ENCODE results near the gene ARIH1. TPM values are rescaled to one million over a fixed set of nuclear protein-coding genes. Genes with fewer than 3 reads are reported as not detected.

The ARIH1 gene
- total and polyA plus RNA-seq, 2 of the 8 experiments (the other 6 are each of a cell fraction or from before 2014, with no cell fraction given), result 32.7 to 179 TPM

DNA sequence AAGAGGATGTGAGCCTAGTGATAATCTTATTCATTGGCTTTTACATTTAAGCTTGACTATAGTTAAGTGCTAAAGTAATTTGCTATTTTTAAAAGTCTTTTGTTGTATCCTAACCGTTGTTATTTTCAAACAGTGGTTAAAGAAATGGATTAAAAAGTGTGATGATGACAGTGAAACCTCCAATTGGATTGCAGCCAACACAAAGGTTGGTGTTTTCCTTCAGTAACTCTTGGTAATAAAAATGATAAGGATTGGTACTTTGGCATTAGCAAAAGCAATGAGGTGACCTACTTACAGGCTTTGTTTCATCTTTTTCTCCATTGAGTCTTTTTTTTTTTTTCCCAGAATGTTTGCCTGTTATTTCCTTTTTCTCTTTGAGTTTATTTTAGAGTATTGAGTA, 92.8 kb downstream of the ARIH1 start:
- Histone ChIP-seq H3K27ac (ENCODE audit: low read depth, low read length) (no peak overlapping the region), H4K20me1 (replicated peaks in 1 of 2; ENCODE audit: control insufficient read depth in 1 of 2, insufficient read depth in 2 of 2, low read length in 2 of 2) (peaks cover 0 to 2% of the 10 kb centered on the region in 2 experiments), H2BK120ac (replicated peaks; ENCODE audit: low read depth, low read length) (no peak overlapping the region), H3K79me2 (ENCODE audit: control insufficient read depth in 1 of 2, insufficient read depth in 2 of 2, low read length in 2 of 2) (no peaks in the 10 kb centered on the region), H3K4ac (replicated peaks; ENCODE audit: insufficient read length, low read depth, low read length) (no peak overlapping the region), H4K8ac (ENCODE audit: extremely low read depth, insufficient read depth, low read length) (no peak overlapping the region), H3K23me2 (ENCODE audit: low read depth, low read length) (no peaks in the 10 kb centered on the region), H2BK20ac (ENCODE audit: low read length) (no peak overlapping the region), H3K9ac (replicated peaks in 1 of 4; ENCODE audit: extremely low read depth in 1 of 4, low read depth in 3 of 4, low read length in 3 of 4) (no peak overlapping the region), H2BK12ac (ENCODE audit: low read depth, low read length) (no peak overlapping the region), H3K36me3 (ENCODE audit: control insufficient read depth in 2 of 4, insufficient read depth in 4 of 4, low read length in 3 of 4) (peaks cover 3 to 59% (median 15%) of the 10 kb centered on the region in 4 experiments; a peak in 6 of 8 replicates), H3K14ac (ENCODE audit: insufficient read length) (no peak overlapping the region), H3K4me2 (ENCODE audit: insufficient read depth in 1 of 2, low read depth in 2 of 2, low read length in 2 of 2) (no peak overlapping the region), H2AFZ (ENCODE audit: low read length) (no peak overlapping the region), H2AK5ac (ENCODE audit: low read depth, low read length) (no peak overlapping the region), H4K5ac (ENCODE audit: insufficient read length, low read depth, low read length) (no peak overlapping the region), H3K27me3 (replicated peaks in 1 of 4; ENCODE audit: control insufficient read depth in 3 of 4, extremely low read depth in 1 of 4, insufficient read depth in 3 of 4, low read length in 3 of 4) (no peaks in the 10 kb centered on the region), H3K23ac (ENCODE audit: insufficient read length) (no peak overlapping the region), H3K56ac (replicated peaks; ENCODE audit: insufficient read length, low read depth, low read length) (no peak overlapping the region), H3K18ac (ENCODE audit: extremely low read depth, low read length) (no peak overlapping the region), H3K79me1 (ENCODE audit: low read depth, low read length) (no peaks in the 10 kb centered on the region), H4K91ac (replicated peaks; ENCODE audit: insufficient read length, low read length) (no peak overlapping the region), H3K9me3 (ENCODE audit: insufficient read depth in 2 of 2, low read depth in 1 of 2, low read length in 1 of 2) (no peaks in the 10 kb centered on the region), H3K4me1 (replicated peaks in 1 of 4; ENCODE audit: control insufficient read depth in 3 of 4, insufficient read depth in 4 of 4, low read length in 3 of 4) (no peaks in the 10 kb centered on the region), H2BK15ac (ENCODE audit: low read length) (no peak overlapping the region), H3K4me3 (ENCODE audit: extremely low read depth in 1 of 4, insufficient read depth in 2 of 4, low read depth in 3 of 4, low read length in 4 of 4) (no peak overlapping the region), H2BK5ac (ENCODE audit: low read depth, low read length) (no peak overlapping the region)
- DNase-seq (ENCODE audit: low read depth in 1 of 2, low spot score in 2 of 2) (no peak), FAIRE-seq (no peak)
- POLR2A ChIA-PET (ENCODE audit: partially characterized antibody), result no interaction called here
- CTCF ChIA-PET (ENCODE audit: partially characterized antibody), result interaction anchor here (0.7 to 1.2 kb wide), 2 partner anchors 17 to 30 kb away, joined by 3 read pairs; no protein-coding TSS in a partner anchor
- WGBS, 2 experiments (ENCODE audit: extremely low coverage in 1 of 2, insufficient coverage in 1 of 2, insufficient read length in 1 of 2, insufficient replicate concordance in 2 of 2, low coverage in 1 of 2, low lambda C conversion rate in 2 of 2, missing lambda C conversion rate in 1 of 2), result 100% methylated on average over 1 of the region's 1 CpG; no CpG with 5 or more reads in 1 of the 2 experiments
- no peak for TF ChIP-seq ZNF274 (IDR thresholded peaks at IDR 0.05; ENCODE audit: borderline replicate concordance, extremely low read depth, low read length)
- TF ChIP-seq, protein P1, sequence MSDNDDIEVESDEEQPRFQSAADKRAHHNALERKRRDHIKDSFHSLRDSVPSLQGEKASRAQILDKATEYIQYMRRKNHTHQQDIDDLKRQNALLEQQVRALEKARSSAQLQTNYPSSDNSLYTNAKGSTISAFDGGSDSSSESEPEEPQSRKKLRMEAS (IDR thresholded peaks at IDR 0.05), result no peak
- no peak for TF ChIP-seq CBX5 (IDR thresholded peaks at IDR 0.05; ENCODE audit: low read depth, low read length)
- no peak for TF ChIP-seq JUN (IDR thresholded peaks at IDR 0.05; ENCODE audit: low read depth, low read length)
- TF ChIP-seq, protein P2, sequence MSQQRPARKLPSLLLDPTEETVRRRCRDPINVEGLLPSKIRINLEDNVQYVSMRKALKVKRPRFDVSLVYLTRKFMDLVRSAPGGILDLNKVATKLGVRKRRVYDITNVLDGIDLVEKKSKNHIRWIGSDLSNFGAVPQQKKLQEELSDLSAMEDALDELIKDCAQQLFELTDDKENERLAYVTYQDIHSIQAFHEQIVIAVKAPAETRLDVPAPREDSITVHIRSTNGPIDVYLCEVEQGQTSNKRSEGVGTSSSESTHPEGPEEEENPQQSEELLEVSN (IDR thresholded peaks at IDR 0.05), result no peak
- no peak for TF ChIP-seq SUZ12 (IDR thresholded peaks at IDR 0.05; ENCODE audit: low read length)
- TF ChIP-seq RAD21 (IDR thresholded peaks at IDR 0.05 in 1 of 2, conservative IDR thresholded peaks at IDR 0.05 in 1 of 2; ENCODE audit: low read depth in 2 of 2, low read length in 2 of 2), result no peak
- TF ChIP-seq TBP (IDR thresholded peaks at IDR 0.05; ENCODE audit: low read depth, low read length), result no peak
- no peak for TF ChIP-seq SP4 (IDR thresholded peaks at IDR 0.05; ENCODE audit: low read length)
- no peak for TF ChIP-seq MAFK (IDR thresholded peaks at IDR 0.05; ENCODE audit: low read depth, low read length)
- TF ChIP-seq CTBP2 (IDR thresholded peaks at IDR 0.05; ENCODE audit: borderline replicate concordance, insufficient read depth, insufficient read length, low read length), result no peak
